Endothelial cell of umbilical vein (primary cell): ENCODE measurements around the gene CPNE7.

Experiments used
- EZH2 ChIP-seq: IDR thresholded peaks from 2 replicates; pipeline ENCODE4 v1.6.1; 2012; ENCODE audit warnings: borderline replicate concordance, low read depth, mild to moderate bottlenecking, moderate library complexity, low read length, inconsistent platforms; ENCODE audit not compliant: severe bottlenecking
- JUN ChIP-seq: IDR thresholded peaks from 2 replicates; pipeline ENCODE4 v1.6.1; 2011; ENCODE audit warnings: borderline replicate concordance, low read depth; ENCODE audit not compliant: insufficient read length, insufficient read depth
- MYC ChIP-seq: IDR thresholded peaks from one replicate; pipeline ENCODE4 v1.6.1; 2011; ENCODE audit warnings: mild to moderate bottlenecking, low read depth, low read length
- POLR2A ChIP-seq: IDR thresholded peaks from 2 replicates; pipeline ENCODE4 v1.6.1; 2012; ENCODE audit warnings: low read depth, mild to moderate bottlenecking, control low read depth, low read length
- POLR2AphosphoS5 ChIP-seq: IDR thresholded peaks from 2 replicates; pipeline ENCODE4 v1.6.1; 2012; ENCODE audit warnings: low read depth, mild to moderate bottlenecking, control low read depth, low read length, moderate library complexity; ENCODE audit not compliant: insufficient read depth
- TF ChIP-seq, protein P1 (sequence below), 2 donors: IDR thresholded peaks; 1 replicate in 1 of 2; 2 replicates in 1 of 2; pipeline ENCODE4 v1.5.1; 2011; ENCODE audit warnings: low read length in 2 of 2, mild to moderate bottlenecking in 2 of 2, moderate library complexity in 2 of 2, control low read depth in 1 of 2, inconsistent platforms in 1 of 2, low read depth in 1 of 2; ENCODE audit not compliant: insufficient read depth in 1 of 2; ENCODE audit errors: extremely low read depth in 1 of 2
- TF ChIP-seq, protein P2 (sequence below): IDR thresholded peaks from 2 replicates; pipeline ENCODE4 v1.6.1; 2011; ENCODE audit not compliant: insufficient read depth, insufficient read length

DNA sequence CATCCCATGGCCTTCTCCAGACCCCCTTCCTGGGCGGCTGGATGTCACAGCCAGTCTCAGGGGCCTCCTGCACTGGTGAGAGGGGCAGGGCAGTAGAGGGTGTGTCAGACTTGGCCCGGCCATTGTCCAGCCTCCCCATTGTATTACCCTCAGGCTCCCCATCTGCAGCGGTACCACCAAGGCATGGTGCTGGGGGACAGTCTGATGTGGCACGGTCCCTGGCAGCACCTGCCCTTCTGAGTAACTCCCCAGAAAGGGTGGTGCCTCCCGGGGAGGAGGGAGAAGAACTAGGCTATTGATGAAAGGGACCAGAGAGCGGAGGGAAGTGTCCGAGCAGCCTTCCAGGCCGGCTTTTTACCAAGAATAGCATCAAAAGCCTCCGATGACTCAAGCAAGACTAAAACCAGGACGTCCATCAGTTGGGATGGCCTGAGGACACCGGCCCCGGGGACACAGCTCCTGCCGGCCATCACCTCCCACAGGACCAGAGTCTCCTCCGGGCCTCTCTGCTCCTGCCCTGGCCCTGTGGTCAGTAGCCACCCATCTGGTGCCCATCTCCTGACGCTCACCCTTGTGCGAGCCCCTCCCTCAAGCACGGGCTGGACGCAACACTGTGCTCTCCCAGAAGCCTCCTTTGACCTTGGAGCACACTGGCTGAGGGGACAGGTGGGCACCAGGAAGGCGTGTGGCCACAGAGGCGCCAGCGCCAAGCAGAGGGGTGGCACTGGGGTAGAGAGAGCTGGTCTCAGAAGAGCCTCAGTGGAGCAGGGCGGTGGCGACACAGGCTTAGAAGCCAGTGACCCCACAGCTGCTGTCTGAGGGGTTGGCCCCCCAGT, 5.8 kb upstream of the CPNE7 start:
- TF ChIP-seq POLR2A (no peak), EZH2 (no peak), POLR2AphosphoS5 (no peak), JUN (no peak), MYC (no peak)
- TF ChIP-seq, protein P1, sequence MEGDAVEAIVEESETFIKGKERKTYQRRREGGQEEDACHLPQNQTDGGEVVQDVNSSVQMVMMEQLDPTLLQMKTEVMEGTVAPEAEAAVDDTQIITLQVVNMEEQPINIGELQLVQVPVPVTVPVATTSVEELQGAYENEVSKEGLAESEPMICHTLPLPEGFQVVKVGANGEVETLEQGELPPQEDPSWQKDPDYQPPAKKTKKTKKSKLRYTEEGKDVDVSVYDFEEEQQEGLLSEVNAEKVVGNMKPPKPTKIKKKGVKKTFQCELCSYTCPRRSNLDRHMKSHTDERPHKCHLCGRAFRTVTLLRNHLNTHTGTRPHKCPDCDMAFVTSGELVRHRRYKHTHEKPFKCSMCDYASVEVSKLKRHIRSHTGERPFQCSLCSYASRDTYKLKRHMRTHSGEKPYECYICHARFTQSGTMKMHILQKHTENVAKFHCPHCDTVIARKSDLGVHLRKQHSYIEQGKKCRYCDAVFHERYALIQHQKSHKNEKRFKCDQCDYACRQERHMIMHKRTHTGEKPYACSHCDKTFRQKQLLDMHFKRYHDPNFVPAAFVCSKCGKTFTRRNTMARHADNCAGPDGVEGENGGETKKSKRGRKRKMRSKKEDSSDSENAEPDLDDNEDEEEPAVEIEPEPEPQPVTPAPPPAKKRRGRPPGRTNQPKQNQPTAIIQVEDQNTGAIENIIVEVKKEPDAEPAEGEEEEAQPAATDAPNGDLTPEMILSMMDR (IDR thresholded peaks at IDR 0.05; ENCODE audit: extremely low read depth in 1 of 2, insufficient read depth in 1 of 2, low read depth in 1 of 2, low read length in 2 of 2) = no peak
- TF ChIP-seq, protein P2, sequence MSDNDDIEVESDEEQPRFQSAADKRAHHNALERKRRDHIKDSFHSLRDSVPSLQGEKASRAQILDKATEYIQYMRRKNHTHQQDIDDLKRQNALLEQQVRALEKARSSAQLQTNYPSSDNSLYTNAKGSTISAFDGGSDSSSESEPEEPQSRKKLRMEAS = no peak
